ENCODE results near the gene ISL2.

- no peak for TF ChIP-seq CTCF (IDR thresholded peaks at IDR 0.05)
- TF ChIP-seq EP300 (IDR thresholded peaks at IDR 0.05): no peak
Measured at GRCh38 chr15:76368122-76368621, 31.6 kb downstream of the ISL2 start.
